Mucosa of rectum (tissue), 2 donors: Measurements from ENCODE around the gene GNAT3.

Source experiments
- H3K27ac ChIP-seq, 2 donors: one replicate each; pipeline ENCODE4 v1.7.0; 2013; ENCODE audit warnings: inconsistent platforms in 2 of 2, low read depth in 2 of 2, low read length in 2 of 2
- H3K27me3 ChIP-seq, 2 donors: one replicate each; pipeline ENCODE4 v1.7.0; 2013; ENCODE audit warnings: low read length in 2 of 2; ENCODE audit not compliant: control insufficient read depth in 2 of 2, insufficient read depth in 2 of 2
- H3K36me3 ChIP-seq, 2 donors: one replicate each; pipeline ENCODE4 v1.7.0; 2013; ENCODE audit warnings: low read length in 2 of 2; ENCODE audit not compliant: control insufficient read depth in 2 of 2, insufficient read depth in 2 of 2
- H3K4me1 ChIP-seq, 2 donors: one replicate each; pipeline ENCODE4 v1.7.0; 2013; ENCODE audit warnings: low read length in 2 of 2, mild to moderate bottlenecking in 1 of 2; ENCODE audit not compliant: control insufficient read depth in 2 of 2, insufficient read depth in 2 of 2
- H3K4me3 ChIP-seq, 2 donors: one replicate each; pipeline ENCODE4 v1.7.0; 2013; ENCODE audit warnings: low read length in 2 of 2
- H3K9ac ChIP-seq, 2 donors: one replicate each; pipeline ENCODE4 v1.7.0; 2013; ENCODE audit warnings: low read length in 2 of 2, low read depth in 1 of 2, mild to moderate bottlenecking in 1 of 2
- H3K9me3 ChIP-seq, 2 donors: one replicate each; pipeline ENCODE4 v1.7.0; 2013; ENCODE audit warnings: low read length in 2 of 2; ENCODE audit not compliant: control insufficient read depth in 2 of 2
- donor health status: healthy.
- donor health status: Normal muscosa, but diverticular disease.

Gene GNAT3

GRCh38 chr7:80508440-80508839 lies 3.4 kb downstream of the GNAT3 start:
- no peak overlapping the region for H3K4me3 ChIP-seq
- H3K27me3 ChIP-seq: no peaks in the 10 kb centered on the region
- H3K36me3 ChIP-seq: no peaks in the 10 kb centered on the region
- H3K9me3 ChIP-seq: no peaks in the 10 kb centered on the region
- H3K9ac ChIP-seq: no peak overlapping the region
- no peak overlapping the region for H3K27ac ChIP-seq
- no peaks in the 10 kb centered on the region for H3K4me1 ChIP-seq

- Histone ChIP-seq H3K36me3 (no peaks in the 10 kb centered on the region), H3K9me3 (no peaks in the 10 kb centered on the region), H3K27me3 (no peaks in the 10 kb centered on the region), H3K4me1 (no peaks in the 10 kb centered on the region), H3K27ac (no peak overlapping the region), H3K9ac (no peak overlapping the region), H3K4me3 (no peak overlapping the region)
Observed at GRCh38 chr7:80505900-80506500, 5.9 kb downstream of the GNAT3 start.

DNA sequence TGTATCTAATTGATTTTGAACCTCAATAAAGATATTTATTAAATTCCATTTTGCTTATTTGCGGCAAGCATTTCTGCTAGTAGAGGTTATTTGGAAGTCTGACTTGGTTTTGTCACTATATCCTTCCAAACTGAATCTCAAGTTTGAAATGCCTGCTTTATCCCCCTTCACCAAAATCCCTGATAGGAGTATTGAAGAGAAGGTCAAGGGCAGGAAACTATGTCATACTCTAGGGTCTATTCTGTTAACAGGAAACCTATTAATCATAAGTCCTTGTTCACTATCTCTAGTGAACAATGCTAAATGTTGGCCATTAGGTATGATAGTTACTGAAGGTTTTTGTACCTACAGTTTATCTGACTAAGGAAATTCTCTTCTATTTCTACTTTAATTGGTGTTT lies 11.5 kb downstream of the GNAT3 start:
- no peaks in the 10 kb centered on the region for H3K9me3 ChIP-seq
- H3K4me1 ChIP-seq: no peaks in the 10 kb centered on the region
- H3K36me3 ChIP-seq: no peaks in the 10 kb centered on the region
- no peak overlapping the region for H3K4me3 ChIP-seq
- no peak overlapping the region for H3K27ac ChIP-seq
- no peak overlapping the region for H3K9ac ChIP-seq
- H3K27me3 ChIP-seq: no peaks in the 10 kb centered on the region

- H3K4me3 ChIP-seq: no peak overlapping the region
- no peak overlapping the region for H3K9ac ChIP-seq
- H3K4me1 ChIP-seq: no peaks in the 10 kb centered on the region
- no peaks in the 10 kb centered on the region for H3K9me3 ChIP-seq
- H3K27me3 ChIP-seq: no peaks in the 10 kb centered on the region
- no peaks in the 10 kb centered on the region for H3K36me3 ChIP-seq
- H3K27ac ChIP-seq: no peak overlapping the region
Observed at GRCh38 chr7:80499350-80499953, 12.4 kb downstream of the GNAT3 start.

DNA sequence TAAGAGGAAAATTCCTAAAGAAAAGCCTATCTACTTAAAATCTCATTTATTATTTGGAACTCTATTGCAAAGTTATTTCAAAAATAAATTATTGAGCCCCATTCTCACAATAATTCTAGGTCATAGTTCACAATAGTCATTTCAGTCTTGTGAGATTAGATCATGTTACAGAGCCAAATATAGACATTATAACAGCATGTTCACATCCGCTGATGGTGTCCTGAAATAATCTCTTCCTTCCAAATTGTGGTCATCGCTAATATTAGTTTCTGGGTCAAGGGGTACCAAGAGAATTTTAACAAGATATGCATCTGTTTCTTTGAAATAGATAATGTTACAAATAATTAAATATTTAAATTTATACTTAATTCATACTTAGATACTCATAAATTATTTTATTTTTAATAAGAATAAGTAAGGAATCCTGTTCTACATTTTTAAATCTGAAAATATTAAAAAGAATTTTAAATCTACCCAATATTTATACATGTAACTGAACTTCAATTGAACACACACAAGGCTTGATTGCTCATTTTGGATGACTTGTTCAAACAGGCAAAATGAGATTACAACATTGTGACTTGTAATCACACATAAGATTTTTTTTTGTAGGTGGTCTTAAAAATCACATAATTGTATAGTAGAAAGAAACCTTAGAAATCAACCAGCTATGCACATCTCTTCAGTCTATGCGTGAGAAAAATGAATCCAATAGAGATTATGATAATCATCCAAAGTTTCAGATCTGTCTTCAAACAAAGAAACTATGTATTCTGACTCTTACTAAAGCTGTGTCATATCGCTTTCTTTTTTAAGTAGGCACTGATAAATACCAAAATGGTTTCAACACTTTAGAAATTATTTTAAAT lies 13.1 kb downstream of the GNAT3 start:
- H3K9me3 ChIP-seq: no peaks in the 10 kb centered on the region
- no peaks in the 10 kb centered on the region for H3K36me3 ChIP-seq
- no peak overlapping the region for H3K9ac ChIP-seq
- no peak overlapping the region for H3K4me3 ChIP-seq
- no peaks in the 10 kb centered on the region for H3K4me1 ChIP-seq
- H3K27ac ChIP-seq: no peak overlapping the region
- no peaks in the 10 kb centered on the region for H3K27me3 ChIP-seq

DNA sequence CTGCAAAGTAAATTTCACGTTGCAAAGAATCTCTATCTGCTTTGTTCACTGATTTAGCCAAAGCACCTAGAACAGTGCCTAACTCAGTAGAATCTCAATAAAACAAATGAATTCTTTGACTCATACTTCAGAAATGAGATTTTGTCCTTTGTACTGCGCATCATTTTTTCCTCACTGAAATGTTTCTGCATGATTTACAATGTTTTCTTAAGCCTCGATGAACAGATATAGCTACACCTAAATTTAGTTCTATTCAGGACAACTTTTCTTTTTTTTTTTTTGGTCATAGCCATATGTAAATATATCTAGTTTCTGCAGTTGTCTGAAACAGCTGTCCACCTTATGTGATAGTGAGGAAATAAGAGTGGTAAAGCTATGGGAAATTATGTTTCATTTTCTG lies 15.3 kb downstream of the GNAT3 start:
- Histone ChIP-seq H3K9me3 (no peaks in the 10 kb centered on the region), H3K27me3 (no peaks in the 10 kb centered on the region)

GRCh38 chr7:80493121-80493849 lies 18.6 kb downstream of the GNAT3 start:
- Histone ChIP-seq H3K9me3 (no peaks in the 10 kb centered on the region), H3K4me1 (no peaks in the 10 kb centered on the region), H3K36me3 (no peaks in the 10 kb centered on the region), H3K27ac (no peak overlapping the region), H3K9ac (no peak overlapping the region), H3K4me3 (no peak overlapping the region), H3K27me3 (no peaks in the 10 kb centered on the region)

More for the DNA sequence above, 15.3 kb downstream of the GNAT3 start:
- Histone ChIP-seq H3K4me3 (no peak overlapping the region), H3K4me1 (no peaks in the 10 kb centered on the region), H3K36me3 (no peaks in the 10 kb centered on the region), H3K27ac (no peak overlapping the region), H3K9ac (no peak overlapping the region)

DNA sequence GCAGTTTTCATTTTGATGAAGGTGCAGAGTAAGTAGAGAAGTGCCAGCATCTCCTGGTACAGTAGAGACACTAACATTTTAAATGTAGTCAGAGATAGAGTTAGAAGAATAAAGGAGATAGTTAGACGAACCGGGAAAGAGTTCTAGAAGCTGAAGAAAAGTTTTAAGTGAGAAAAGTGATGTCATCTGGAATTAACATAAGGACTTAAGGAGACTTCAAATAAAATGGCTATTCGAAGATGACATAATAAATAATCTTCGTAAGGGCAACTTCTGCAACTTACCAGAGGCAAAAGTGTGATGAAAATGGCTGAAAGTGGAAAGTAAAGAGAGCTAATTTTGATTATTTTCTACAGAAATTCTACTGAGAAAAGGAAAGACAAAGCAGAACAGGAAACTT lies 20.4 kb downstream of the GNAT3 start:
- Histone ChIP-seq H3K4me3 (no peak overlapping the region), H3K27ac (no peak overlapping the region), H3K4me1 (no peaks in the 10 kb centered on the region), H3K36me3 (no peaks in the 10 kb centered on the region), H3K9ac (no peak overlapping the region), H3K9me3 (no peaks in the 10 kb centered on the region), H3K27me3 (no peaks in the 10 kb centered on the region)

GRCh38 chr7:80488851-80489370 lies 23.0 kb downstream of the GNAT3 start:
- Histone ChIP-seq H3K36me3 (no peaks in the 10 kb centered on the region), H3K9me3 (no peaks in the 10 kb centered on the region), H3K27ac (no peak overlapping the region), H3K4me3 (no peak overlapping the region), H3K4me1 (no peaks in the 10 kb centered on the region), H3K27me3 (no peaks in the 10 kb centered on the region), H3K9ac (no peak overlapping the region)

GRCh38 chr7:80488406-80488805 lies 23.5 kb downstream of the GNAT3 start:
- H3K4me1 ChIP-seq: no peaks in the 10 kb centered on the region
- H3K9ac ChIP-seq: no peak overlapping the region
- no peaks in the 10 kb centered on the region for H3K36me3 ChIP-seq
- no peaks in the 10 kb centered on the region for H3K9me3 ChIP-seq
- no peak overlapping the region for H3K27ac ChIP-seq
- no peak overlapping the region for H3K4me3 ChIP-seq
- no peaks in the 10 kb centered on the region for H3K27me3 ChIP-seq
